ENCODE measurements around the gene DCAF10.
"Not testable (repeated sequence)": the region's sequence is repeated elsewhere in the genome, so short reads cannot be mapped to it uniquely, and the experiment has no call there.

Gene DCAF10

DNA sequence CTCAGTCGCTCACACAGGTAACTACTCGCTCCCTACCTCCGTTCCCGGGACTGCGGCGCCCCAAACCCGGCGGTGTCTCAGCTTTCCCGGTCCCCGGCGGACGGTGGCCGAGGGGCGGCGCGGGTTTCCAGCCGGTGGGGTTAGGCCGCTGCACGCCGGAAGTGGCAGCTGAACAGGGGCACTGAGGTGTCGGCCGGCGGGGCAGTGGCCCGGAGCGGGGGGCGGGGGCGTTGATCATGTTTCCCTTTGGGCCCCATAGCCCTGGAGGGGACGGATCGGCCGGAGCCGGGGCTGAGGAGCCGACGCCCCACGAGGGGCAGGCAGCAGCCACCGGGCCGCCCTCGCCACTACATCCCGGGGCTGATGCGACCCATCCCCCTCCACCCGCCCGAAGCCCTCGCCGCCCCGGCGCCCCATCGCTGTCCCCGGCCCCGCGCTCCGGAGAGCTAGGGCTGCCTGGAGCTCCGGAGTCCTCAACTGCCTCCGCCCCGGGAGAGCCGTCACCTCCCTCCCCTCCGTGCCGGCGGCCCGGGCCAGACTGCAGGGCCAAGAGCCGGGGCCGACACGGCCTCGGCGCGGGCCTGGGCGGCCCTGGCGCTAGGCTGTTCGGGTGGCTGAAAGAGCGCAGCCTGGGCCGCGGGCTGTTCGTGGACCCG is at the start of gene DCAF10:
TSS of gene DCAF10 (plus strand) at position 167 of the 656 bp plus-strand sequence. CDS start at position 237, 70 bp downstream.
- peak; percentile 96 for DNase-seq

GRCh38 chr9:37751186-37751585 is 49.4 kb upstream of the DCAF10 start:
- DNase-seq: no peak

DNA sequence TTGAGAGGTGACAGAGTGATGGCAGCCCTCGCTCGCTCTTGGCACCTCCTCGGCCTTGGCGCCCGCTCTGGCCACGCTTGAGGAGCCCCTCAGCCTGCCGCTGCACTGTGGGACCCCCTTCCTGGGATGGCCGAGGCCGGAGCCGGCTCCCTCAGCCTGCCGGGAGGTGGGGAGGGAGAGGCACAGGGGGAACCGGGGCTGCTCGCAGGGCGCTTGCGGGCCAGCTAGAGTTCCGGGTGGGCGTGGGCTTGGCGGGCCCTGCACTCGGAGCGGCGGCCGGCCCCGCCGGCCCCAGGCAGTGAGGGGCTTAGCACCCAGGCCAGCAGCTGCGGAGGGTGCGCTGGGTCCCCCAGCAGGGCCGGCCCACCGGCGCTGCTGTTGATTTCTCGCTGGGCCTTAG is 48.9 kb upstream of the DCAF10 start:
- DNase-seq: not testable (repeated sequence)

- not testable (repeated sequence) for DNase-seq
Observed at GRCh38 chr9:37752112-37752511, 48.5 kb upstream of the DCAF10 start.

GRCh38 chr9:37752642-37753488 is 47.7 kb upstream of the DCAF10 start:
- DNase-seq: no peak

DNA sequence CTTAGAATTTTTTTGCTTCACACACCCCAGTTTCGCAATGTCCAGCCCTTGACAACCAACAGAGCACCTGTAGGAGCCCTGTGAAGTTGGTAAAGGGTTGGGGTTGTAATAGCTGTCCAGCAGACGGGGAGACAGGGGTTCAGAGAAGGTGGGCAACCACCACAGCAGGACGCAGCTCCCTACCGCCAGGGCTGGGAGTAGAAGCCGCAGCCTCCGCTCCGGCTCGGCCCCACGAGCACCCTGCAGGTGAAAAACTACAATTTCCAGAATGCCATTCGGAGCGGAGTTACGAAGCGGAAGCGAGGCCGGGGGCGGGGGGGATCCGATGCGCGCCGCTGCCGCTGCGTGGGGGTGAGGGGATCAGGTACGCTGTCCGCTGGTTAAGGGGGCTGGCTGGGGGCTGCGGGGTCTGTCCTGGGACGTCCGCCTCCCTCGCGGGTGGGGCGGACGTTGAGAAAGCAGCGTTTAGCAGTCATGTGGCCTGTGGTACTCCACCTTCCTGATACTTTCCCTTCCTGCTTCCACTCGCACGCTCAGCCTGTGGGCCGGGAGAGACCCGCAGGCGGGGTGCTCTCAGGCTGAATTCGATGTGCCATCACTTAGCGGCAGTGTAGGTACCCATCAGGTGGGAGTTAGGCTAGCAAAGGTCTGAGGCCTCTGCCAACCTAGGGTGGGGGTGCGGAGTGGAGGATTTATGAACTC is 47.0 kb upstream of the DCAF10 start, which contains the start of gene TRMT10B:
TSS of gene TRMT10B (plus strand) at position 317 of the 702 bp plus-strand sequence. CDS start 8,127 bp downstream, outside the sequence.
- DNase-seq: peak; percentile 74

- DNase-seq: no peak
Observed at GRCh38 chr9:37758747-37759146, 41.9 kb upstream of the DCAF10 start.

DNA sequence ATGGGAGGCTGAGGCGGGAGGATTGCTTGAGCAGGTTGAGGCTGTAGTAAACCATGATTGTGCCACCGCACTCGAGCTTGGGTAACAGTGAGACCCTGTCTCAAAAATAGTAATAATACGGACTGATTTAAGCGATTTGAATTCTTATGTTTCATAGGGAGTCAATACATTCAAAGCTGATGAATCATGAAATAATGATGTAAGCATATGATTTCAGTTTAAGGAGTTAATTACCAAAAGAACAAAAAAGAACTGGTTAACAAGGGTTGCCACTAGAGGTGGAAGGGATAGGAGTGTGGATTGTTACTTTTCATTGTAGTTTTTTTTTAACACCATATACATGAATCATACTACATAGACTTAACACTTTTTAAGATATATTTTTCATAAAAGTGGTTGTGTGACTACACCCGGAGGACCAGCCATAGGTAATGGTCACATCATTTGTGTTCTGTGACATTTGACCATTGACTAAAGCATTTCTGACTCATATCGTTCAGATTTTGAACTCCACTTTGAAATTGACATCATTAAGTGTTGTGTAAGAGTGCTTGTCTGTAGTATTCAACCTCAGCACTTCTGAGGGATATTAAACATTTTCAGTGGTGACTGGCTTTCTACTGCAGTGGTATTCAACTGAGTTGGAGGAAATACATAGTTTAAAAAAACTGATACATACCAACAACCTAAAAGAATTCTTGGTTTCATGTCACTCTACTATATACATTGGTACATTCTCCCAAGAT is 40.0 kb upstream of the DCAF10 start:
- no peak for DNase-seq

GRCh38 chr9:37761511-37761910 is 39.1 kb upstream of the DCAF10 start:
- DNase-seq: no peak

DNA sequence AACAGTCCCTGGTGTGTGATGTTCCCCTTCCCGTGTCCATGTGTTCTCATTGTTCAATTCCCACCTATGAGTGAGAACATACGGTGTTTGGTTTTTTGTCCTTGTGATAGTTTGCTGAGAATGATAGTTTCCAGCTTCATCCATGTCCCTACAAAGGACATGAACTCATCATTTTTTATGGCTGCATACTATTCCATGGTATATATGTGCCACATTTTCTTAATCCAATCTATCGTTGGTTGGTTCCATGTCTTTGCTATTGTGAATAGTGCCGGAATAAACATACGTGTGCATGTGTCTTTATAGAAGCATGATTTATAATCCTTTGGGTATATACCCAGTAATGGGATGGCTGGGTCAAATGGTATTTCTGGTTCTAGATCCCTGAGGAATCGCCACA is 35.3 kb upstream of the DCAF10 start:
- DNase-seq: not testable (repeated sequence)

DNA sequence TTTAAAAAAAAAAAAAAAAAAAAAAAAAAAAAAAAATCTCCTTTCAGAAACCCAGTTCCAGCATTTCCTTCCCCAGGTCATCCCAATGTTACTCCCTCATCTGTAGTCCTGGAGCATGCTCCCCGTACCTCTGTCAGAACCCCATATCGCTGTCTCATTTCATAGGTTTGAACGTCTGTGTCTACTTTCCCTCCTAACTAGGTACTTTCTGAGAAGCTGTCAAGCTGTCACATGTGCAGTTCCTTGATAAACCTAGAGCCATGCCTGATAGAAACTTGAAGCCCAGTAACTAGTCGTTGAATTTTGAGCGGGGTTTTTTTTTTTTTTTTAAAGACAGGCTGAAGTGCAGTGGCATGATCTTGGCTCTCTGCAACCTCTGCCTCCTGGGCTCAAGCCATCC is 31.3 kb upstream of the DCAF10 start:
- no peak for DNase-seq

GRCh38 chr9:37769995-37770394 is 30.6 kb upstream of the DCAF10 start:
- no peak for DNase-seq

DNA sequence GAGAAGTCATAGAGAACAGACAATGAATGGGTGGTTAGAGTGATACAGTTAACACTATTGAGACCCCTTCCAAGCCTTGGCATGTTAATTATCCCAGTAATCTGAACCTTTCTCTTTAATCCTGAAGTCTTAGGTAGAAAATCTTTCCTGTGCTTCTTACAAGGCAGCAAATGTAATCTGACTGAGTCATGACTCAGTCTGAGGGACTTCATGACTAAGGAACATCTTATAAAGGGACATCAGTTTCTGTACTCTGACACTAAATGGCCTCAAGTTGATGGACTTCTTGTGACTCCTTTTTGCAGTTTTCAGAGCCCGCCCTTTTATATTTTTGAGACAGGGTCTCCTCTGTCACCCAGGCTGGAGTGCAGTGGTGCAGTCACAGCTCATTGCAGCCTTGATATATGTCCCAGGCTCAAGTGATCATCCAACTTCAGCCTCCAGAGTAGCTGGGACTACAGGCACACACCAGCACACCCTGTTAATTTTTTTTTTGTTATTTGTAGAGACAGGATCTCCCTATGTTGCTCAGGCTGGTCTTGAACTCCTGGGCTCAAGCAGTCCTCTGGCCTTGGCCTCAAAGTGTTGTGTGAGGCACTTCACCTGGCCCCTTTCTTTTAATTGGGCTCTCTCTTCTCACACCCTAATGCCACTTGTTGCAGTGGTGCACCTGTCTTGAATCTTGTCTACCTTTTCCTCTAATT is 25.2 kb upstream of the DCAF10 start:
- DNase-seq: no peak

DNA sequence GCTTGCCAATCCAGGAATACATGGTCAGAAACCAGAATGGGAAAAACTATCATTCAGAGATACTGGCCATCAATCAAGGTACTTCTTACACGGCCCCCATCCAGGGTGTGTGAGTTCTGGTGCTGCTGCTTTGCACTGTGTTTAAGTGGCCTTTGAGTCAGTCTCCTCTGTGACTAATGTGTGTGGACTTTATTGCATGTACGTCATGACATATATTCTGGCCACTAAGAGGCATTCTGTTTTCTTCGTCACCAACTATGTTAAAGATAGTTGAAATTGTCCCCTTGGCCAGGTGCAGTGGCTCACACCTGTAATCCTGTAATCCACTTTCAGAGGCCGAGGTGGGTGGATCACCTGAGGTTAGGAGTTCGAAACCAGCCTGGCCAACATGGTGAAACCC is 24.3 kb upstream of the DCAF10 start:
- DNase-seq: no peak

DNA sequence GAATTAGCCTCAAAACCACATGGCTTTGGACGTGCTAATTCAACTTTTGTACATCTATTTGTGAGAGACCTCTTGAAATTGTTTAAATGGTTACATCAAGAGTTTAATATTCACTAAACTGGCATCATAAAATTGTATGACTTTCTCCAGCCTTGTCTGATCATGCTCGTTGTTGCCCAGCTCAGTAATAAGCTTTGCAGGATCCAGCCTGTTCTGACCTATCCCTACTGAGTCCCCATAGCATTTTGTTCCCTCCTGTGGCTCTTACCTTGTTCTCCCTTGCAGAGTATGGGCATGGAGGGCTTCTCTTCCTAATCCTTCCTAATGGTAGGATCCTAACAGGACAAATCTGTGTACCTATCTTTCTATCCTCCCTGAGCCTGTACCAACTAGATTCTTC is 22.1 kb upstream of the DCAF10 start:
- no peak for DNase-seq

GRCh38 chr9:37784291-37784615 is 16.3 kb upstream of the DCAF10 start:
- no peak for DNase-seq

DNA sequence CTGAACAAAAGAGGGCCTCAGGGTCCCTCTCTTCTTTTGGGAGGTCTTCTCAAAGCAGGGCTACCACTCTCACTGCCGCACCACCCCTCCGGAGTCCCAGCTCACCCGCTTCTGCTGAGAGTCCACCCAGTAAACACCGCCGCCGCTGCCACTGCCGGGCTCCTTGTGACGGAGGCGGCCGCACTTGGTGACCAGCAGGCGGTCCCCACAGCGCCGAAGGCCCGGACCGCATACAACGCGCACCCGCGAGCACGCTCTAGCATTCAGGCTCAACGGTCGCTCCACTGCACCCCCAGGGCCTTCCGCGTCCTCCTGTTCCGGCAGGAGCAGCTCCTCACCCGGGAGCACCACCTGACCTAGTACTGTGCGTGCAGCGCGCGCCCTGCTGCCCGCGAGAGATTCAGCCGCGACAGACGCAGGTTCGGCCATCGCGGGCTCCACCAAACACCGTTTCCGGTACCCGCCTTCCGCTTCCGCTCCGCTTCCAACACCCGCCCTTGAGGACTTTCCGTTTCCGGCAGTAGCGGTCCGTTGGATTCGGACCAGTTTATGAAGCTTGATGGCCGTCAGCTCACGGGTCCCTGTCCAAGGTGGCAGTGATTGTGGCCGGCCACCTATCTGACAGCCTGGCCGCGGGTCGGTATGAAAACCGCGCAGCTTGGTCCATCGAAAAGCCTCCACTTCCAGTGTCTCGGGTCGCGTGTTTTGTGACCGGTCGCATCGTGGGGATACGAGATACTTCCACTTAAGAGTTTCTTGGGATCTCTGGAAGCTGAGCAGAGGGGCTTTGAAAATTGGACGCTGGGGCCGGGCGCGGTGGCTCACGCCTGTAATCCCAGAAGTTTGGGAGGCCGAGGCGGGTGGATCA is 15.7 kb upstream of the DCAF10 start, which contains the start of gene EXOSC3:
TSS of gene EXOSC3 (minus strand) at position 449 of the 868 bp plus-strand sequence. CDS start at position 429, 20 bp downstream.
- DNase-seq: peak; percentile 83

DNA sequence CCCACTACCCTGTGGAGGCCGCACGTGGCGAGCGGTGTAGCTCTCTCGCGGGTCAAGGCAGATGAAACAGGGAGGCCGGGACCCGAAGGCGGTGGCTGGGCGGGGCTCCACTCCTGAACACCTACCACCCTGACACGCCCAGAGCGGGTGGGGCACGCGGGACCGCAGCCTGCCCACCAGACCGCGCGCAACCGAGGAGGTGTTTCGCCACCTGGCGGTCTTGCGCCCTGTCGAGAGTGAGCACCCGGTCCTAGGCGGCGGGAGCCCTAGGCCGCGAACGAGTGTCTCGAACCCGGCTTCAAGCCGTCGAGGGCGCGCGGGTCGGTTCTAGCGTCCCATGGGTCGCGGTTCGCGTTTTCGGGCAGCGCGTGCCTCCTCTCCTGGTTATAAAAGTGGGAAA is 13.5 kb upstream of the DCAF10 start:
- no peak for DNase-seq

DNA sequence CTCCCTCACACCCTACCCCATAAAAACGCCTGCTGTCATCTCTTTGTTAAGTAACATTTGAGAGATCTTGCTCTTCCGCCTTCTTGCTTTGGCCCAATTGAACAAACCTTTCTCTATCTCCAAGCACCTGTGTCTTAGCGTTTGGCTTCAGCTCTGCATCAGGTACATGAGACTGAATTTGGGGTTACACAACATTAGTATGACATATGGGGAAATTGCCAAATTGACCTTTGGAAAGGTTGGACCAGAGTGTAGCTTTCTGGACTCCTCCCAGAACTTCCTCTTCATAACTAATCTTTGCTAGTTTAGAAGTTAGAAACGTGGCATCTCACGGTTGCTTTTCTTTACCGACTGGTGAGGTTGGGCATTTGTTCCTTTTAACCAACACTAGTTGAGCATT is 12.3 kb upstream of the DCAF10 start:
- no peak for DNase-seq

- no peak for DNase-seq
Observed at GRCh38 chr9:37790096-37790495, 10.5 kb upstream of the DCAF10 start.

DNA sequence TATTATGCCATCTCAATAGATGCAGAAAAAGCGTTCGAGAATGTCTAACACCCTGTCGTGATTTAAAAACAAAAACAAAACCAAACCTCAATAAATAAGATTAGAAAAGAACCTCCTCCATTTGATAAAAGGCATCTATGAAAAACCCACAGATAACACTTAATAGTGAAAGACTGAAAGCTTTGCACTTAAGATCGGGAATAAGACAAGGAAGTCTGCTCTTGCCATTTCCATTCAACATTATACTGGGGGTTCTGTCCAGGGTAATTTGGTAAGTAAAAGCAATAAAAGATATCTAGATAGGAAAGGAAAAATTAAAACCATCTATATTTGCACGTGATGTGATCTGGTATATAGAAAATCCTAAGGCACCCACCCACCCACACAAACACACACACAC is 8.5 kb upstream of the DCAF10 start:
- DNase-seq: no peak
